Measurements from ENCODE around the gene PNPLA7. TPM values are rescaled to one million over a fixed set of nuclear protein-coding genes. Genes with fewer than 3 reads are reported as not detected.
A peak's percentile ranks its signal among the peaks of the same experiment; 100 is the strongest.

The PNPLA7 gene
- total and polyA plus RNA-seq, 10 donors = 5.1 to 22.7 (median 10.7) TPM

GRCh38 chr9:137461316-137461662 lies 88.9 kb downstream of the PNPLA7 start:
- Histone ChIP-seq H3K27me3 (replicated peaks in 1 of 7) (peaks cover 0 to 19% (median 0%) of the 10 kb centered on the region in 7 donors), H3K36me3 (peaks cover 0 to 16% (median 0%) of the 10 kb centered on the region in 6 donors), H3K4me3 (peak overlapping the region in 4 of 8 donors; percentile 13 to 62 (median 20)), H3K4me1 (peaks cover 23 to 64% (median 49%) of the 10 kb centered on the region in 6 donors), H3K27ac (peak overlapping the region in 6 of 8 donors; percentile 67 to 89 (median 75)), H3K9me3 (no peaks in the 10 kb centered on the region)
- intact Hi-C loops (cut with DNase I; ENCODE audit: low total_unique reads) = no loop called here
- no peak for TF ChIP-seq CTCF (IDR thresholded peaks at IDR 0.05 in 8 of 11, conservative IDR thresholded peaks at IDR 0.05 in 3 of 11)
- TF ChIP-seq POLR2A (IDR thresholded peaks at IDR 0.05) = no peak
- TF ChIP-seq POLR2AphosphoS5 (IDR thresholded peaks at IDR 0.05) = no peak
- 86 to 89% (median 86%) methylated on average over 4 to 21 of the region's 21 CpGs for WGBS, 5 donors
- DNase-seq = no peak

DNA sequence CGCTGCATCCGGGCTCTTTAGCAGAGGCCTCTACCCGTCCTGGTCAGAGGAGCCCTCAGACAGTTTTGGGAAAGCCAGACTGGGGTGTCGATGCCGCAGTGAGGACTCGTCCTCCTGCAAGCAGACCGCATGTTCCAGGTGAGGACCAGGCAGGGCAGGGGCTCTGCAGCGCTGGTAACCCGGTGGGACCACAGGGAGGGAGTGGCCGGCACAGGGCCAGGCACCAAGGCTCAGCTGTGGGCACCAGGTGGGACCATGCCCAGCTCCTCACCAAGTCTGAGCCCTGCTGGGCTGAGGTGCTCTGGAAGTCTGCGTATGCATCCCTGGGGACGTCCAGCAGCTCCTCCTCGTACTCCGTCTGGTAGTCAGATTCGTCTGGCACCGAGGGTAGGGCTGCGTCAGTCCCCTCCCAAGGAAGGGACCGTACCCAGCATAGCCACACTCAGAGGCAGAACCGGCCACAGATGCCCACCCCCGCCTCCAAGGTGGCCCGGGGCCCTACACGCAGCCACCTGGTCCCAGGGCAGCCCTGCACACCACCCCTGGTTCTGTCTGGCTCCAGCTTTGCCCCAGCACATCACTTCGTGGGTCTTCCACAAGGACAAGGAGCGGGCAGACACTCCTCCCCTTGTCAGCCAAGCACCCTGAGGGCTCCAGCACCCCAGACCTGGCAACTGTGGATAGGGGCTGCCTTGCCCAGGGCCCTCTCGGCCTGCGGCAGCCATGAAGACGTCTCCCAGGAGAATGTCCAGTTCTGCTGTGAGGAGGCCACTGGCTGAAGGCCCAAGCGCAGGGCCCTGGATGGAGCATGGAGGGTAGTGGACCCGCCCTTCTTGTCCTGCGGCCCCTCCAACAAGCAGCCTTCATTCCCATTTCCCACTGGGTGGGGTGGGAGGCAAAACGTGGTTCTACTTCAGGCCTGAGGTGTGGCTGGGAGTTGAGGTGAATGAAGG lies 89.6 kb downstream of the PNPLA7 start:
- 89 to 96% (median 94%) methylated on average over 15 to 31 of the region's 31 CpGs for WGBS, 5 donors
- peak overlapping the region in 1 of 8 donors; percentile 62 for H3K4me3 ChIP-seq

DNA sequence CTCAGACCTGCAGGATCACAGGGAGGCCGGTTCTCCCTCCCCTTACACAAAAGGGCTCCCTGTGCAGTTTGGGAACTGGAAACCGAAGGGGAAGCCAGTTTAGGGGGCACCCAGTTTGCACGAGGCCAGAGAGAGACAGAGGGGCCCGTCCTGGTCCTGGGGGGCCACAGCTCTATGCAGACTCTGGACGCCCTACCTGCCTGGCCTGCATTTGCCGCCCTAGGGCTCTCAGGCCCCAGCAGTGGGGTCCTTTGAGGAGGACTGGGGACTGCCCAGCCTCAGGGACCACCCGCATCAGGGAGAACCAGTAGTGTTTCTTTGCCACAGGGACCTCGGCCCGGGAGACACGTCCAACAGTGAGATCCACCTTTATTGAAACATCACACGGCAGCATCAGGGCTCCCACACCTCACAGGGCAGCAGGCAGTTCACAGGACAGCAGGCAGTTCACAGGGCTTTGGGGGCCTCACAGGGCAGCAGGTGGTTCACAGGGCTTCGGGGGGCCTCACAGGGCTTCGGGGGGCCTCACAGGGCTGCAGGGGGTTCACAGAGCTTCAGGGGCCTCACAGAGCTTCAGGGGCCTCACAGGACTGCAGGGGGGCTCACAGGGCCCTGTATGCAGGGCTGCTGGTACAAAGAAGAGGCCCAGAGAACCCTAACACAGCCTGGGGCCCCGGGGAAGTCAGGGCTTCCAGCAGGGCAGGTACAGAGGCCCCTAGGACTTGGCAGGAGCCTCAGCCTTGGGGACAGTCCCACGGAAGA lies 90.4 kb downstream of the PNPLA7 start:
- H3K27ac ChIP-seq = peak overlapping the region; percentile 61 to 89 (median 75)

More for the DNA sequence above, 89.6 kb downstream of the PNPLA7 start:
- intact Hi-C loops (cut with DNase I; ENCODE audit: low total_unique reads) = no loop called here
- Histone ChIP-seq H3K9me3 (no peaks in the 10 kb centered on the region), H3K4me1 (peaks cover 23 to 70% (median 49%) of the 10 kb centered on the region in 6 donors), H3K27ac (peak overlapping the region in 4 of 8 donors; percentile 71 to 89 (median 82)), H3K36me3 (peaks cover 0 to 21% (median 0%) of the 10 kb centered on the region in 6 donors), H3K27me3 (replicated peaks in 1 of 7) (peaks cover 0 to 19% (median 0%) of the 10 kb centered on the region in 7 donors)
- peak; percentile 81 for DNase-seq
- no peak for TF ChIP-seq CTCF (IDR thresholded peaks at IDR 0.05 in 8 of 11, conservative IDR thresholded peaks at IDR 0.05 in 3 of 11)
- TF ChIP-seq POLR2AphosphoS5 (IDR thresholded peaks at IDR 0.05) = no peak
- no peak for TF ChIP-seq POLR2A (IDR thresholded peaks at IDR 0.05)

More for the DNA sequence above, 90.4 kb downstream of the PNPLA7 start:
- H3K9me3 ChIP-seq = no peaks in the 10 kb centered on the region
- peaks cover 0 to 28% (median 0%) of the 10 kb centered on the region in 6 donors for H3K36me3 ChIP-seq
- peak overlapping the region; percentile 43 to 72 (median 50) for H3K4me3 ChIP-seq
- H3K27me3 ChIP-seq (replicated peaks in 1 of 7) = peaks cover 0 to 19% (median 0%) of the 10 kb centered on the region in 7 donors
- intact Hi-C loops (cut with DNase I; ENCODE audit: low total_unique reads) = no loop called here
- DNase-seq = no peak
- peaks cover 30 to 79% (median 57%) of the 10 kb centered on the region in 6 donors for H3K4me1 ChIP-seq
- TF ChIP-seq CTCF (IDR thresholded peaks at IDR 0.05 in 8 of 11, conservative IDR thresholded peaks at IDR 0.05 in 3 of 11) = no peak
- no peak for TF ChIP-seq POLR2A (IDR thresholded peaks at IDR 0.05)
- no peak for TF ChIP-seq POLR2AphosphoS5 (IDR thresholded peaks at IDR 0.05)
- 43 to 54% (median 46%) methylated on average over 11 to 15 of the region's 15 CpGs for WGBS, 5 donors

Measured in spleen (tissue), 11 donors.